ENCODE data around the gene PPP2R5D.

Gene PPP2R5D

DNA sequence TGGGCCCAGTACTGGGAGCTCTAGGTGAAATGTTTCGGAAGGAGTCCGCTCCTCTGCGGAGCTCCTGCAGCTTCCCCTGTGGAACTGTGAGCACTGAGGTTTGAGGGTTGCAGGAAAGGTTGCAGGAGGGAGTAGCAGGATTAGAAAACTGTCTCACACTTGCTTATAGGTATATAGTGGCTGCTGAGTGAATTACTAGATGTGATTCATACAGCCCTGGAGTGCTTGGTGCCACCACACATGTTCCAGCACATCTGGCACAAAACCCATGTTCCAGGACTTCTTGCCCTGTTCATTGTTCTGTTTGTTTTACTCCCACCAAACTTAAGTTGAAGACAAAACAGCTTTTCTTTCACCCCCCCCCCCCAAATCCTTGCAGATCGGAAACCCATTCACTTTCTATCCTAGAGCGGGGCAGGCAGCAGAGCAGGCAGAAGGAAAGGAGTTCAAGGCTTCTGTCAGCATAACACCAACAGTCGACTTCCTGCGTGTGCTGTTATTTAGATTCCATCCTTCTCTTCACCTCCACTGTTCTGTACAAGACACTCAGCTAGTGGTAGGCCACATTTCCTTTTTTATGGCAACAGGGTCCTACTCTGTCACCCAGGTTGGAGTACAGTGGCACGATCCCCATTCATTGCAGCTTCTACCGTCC is 4.7 kb upstream of the PPP2R5D start:
- TF ChIP-seq ZNF274 (IDR thresholded peaks at IDR 0.05; ENCODE audit: low read depth, low read length), result no peak
- TF ChIP-seq SUZ12 (IDR thresholded peaks at IDR 0.05; ENCODE audit: extremely low read depth, insufficient read depth, insufficient read length), result no peak
- no peak for TF ChIP-seq YY1 (IDR thresholded peaks at IDR 0.05; ENCODE audit: insufficient read depth, insufficient read length)
- no peak for DNase-seq (ENCODE audit: low read depth, low spot score)

GRCh38 chr6:42981836-42982235 is 2.5 kb upstream of the PPP2R5D start:
- DNase-seq (ENCODE audit: low read depth, low spot score), result no peak
- Histone ChIP-seq H3K9ac (ENCODE audit: insufficient read length, low read depth) (no peak overlapping the region), H3K4me3 (ENCODE audit: insufficient read length, low read depth) (no peak overlapping the region), H3K36me3 (ENCODE audit: insufficient read depth, insufficient read length, low read length) (no peaks in the 10 kb centered on the region), H3K27me3 (ENCODE audit: insufficient read depth, insufficient read length) (no peaks in the 10 kb centered on the region), H3K4me1 (ENCODE audit: insufficient read depth, insufficient read length) (peaks cover 5% of the 10 kb centered on the region), H3K9me3 (ENCODE audit: insufficient read depth, low read length) (no peaks in the 10 kb centered on the region)
- TF ChIP-seq YY1 (IDR thresholded peaks at IDR 0.05; ENCODE audit: insufficient read depth, insufficient read length), result no peak
- TF ChIP-seq SUZ12 (IDR thresholded peaks at IDR 0.05; ENCODE audit: extremely low read depth, insufficient read depth, insufficient read length), result no peak
- no peak for TF ChIP-seq ZNF274 (IDR thresholded peaks at IDR 0.05; ENCODE audit: low read depth, low read length)

More for the DNA sequence above, 4.7 kb upstream of the PPP2R5D start:
- peak overlapping the region; percentile 67 for H3K4me3 ChIP-seq (ENCODE audit: insufficient read length, low read depth)
- no peaks in the 10 kb centered on the region for H3K9me3 ChIP-seq (ENCODE audit: insufficient read depth, low read length)
- no peaks in the 10 kb centered on the region for H3K27me3 ChIP-seq (ENCODE audit: insufficient read depth, insufficient read length)
- H3K9ac ChIP-seq (ENCODE audit: insufficient read length, low read depth), result peak overlapping the region; percentile 91
- peaks cover 6% of the 10 kb centered on the region for H3K36me3 ChIP-seq (ENCODE audit: insufficient read depth, insufficient read length, low read length)
- H3K4me1 ChIP-seq (ENCODE audit: insufficient read depth, insufficient read length), result peaks cover 2% of the 10 kb centered on the region

DNA sequence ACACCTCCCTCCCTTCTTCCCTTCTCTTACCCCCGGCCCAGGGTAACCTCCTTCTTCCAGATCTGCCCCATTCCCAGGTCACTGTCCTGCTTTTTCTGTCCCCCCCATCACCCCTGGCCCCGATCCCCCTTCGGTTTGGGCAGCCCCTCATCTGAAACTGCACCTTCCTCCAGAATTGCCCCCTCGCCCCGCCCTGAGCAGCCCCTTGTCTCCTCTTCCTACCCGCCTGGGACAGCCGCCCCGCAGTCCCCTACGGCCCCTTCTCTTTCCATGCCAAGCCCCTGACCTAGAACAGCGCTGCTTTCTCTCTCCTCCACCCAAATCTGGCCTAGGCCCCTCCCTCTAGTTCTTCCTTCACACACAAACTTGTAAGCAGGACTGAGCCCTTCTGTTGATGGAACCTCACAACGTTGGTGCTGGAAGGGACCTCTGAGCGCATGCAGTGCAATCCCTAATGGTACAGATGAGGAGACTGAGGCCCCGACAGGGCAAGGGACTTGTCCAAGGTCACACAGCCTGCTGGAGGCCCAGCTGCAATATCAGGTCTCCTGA is 630 bp downstream of the PPP2R5D start:
- Histone ChIP-seq H3K36me3 (ENCODE audit: insufficient read depth, insufficient read length, low read length) (peaks cover 20% of the 10 kb centered on the region), H3K27me3 (ENCODE audit: insufficient read depth, insufficient read length) (no peaks in the 10 kb centered on the region), H3K4me1 (ENCODE audit: insufficient read depth, insufficient read length) (peaks cover 5% of the 10 kb centered on the region), H3K9ac (ENCODE audit: insufficient read length, low read depth) (peak overlapping the region; percentile 74), H3K9me3 (ENCODE audit: insufficient read depth, low read length) (no peaks in the 10 kb centered on the region), H3K4me3 (ENCODE audit: insufficient read length, low read depth) (peak overlapping the region; percentile 78)
- TF ChIP-seq SUZ12 (IDR thresholded peaks at IDR 0.05; ENCODE audit: extremely low read depth, insufficient read depth, insufficient read length) (no peak), YY1 (IDR thresholded peaks at IDR 0.05; ENCODE audit: insufficient read depth, insufficient read length) (no peak), ZNF274 (IDR thresholded peaks at IDR 0.05; ENCODE audit: low read depth, low read length) (no peak)
- DNase-seq (ENCODE audit: low read depth, low spot score), result no peak

DNA sequence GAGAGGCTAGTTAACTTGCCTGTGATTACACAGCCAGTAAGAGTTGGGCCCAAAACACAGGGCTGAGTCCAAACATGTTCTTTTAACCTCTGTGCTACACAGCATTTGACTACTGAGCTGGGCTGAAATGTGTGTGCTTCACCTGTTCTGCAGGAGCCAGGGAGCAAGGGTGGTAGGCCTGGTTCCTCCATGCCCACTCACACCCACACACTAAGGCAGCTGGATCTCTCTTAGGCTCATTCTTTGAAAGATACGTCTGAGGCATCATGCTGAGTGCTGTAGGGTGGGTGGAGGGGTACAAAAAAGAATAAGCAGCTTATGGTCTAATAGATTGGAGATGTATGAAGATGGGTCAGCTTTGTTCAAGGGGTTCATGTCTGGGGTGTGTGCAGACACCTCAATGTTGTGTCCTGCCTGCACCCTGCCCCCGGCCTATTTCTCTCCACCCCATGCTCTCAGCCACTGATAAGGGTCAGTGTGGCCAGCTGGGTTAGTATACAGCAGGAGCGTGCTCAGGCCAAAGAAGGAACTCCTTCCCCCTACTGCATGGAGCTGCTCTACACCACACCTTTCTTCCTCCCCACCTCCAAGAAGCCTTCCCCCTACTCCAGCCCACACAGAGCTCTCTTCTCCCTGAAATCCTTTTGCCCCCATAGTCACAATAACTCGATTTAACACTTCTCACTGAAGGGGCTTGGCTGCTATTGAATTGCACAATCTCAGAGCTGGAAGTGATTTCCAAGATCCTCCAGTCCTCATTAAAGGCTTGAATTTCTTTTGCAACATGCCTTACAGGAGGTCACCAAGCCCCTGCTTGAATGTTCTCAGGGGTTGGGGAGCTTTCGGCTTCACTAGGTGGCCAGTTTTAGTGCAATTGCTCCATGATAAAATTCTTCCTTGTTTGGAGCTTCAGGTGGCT is 3.4 kb downstream of the PPP2R5D start:
- DNase-seq (ENCODE audit: low read depth, low spot score), result no peak
- no peaks in the 10 kb centered on the region for H3K9me3 ChIP-seq (ENCODE audit: insufficient read depth, low read length)
- H3K4me3 ChIP-seq (ENCODE audit: insufficient read length, low read depth), result no peak overlapping the region
- H3K4me1 ChIP-seq (ENCODE audit: insufficient read depth, insufficient read length), result peaks cover 5% of the 10 kb centered on the region
- H3K36me3 ChIP-seq (ENCODE audit: insufficient read depth, insufficient read length, low read length), result peaks cover 33% of the 10 kb centered on the region
- no peak overlapping the region for H3K9ac ChIP-seq (ENCODE audit: insufficient read length, low read depth)
- TF ChIP-seq ZNF274 (IDR thresholded peaks at IDR 0.05; ENCODE audit: low read depth, low read length), result no peak
- no peak for TF ChIP-seq SUZ12 (IDR thresholded peaks at IDR 0.05; ENCODE audit: extremely low read depth, insufficient read depth, insufficient read length)
- TF ChIP-seq YY1 (IDR thresholded peaks at IDR 0.05; ENCODE audit: insufficient read depth, insufficient read length), result no peak
- no peaks in the 10 kb centered on the region for H3K27me3 ChIP-seq (ENCODE audit: insufficient read depth, insufficient read length)

GRCh38 chr6:42988486-42989020 is 4.2 kb downstream of the PPP2R5D start:
- no peaks in the 10 kb centered on the region for H3K9me3 ChIP-seq (ENCODE audit: insufficient read depth, low read length)
- H3K36me3 ChIP-seq (ENCODE audit: insufficient read depth, insufficient read length, low read length), result peaks cover 33% of the 10 kb centered on the region
- no peaks in the 10 kb centered on the region for H3K27me3 ChIP-seq (ENCODE audit: insufficient read depth, insufficient read length)
- no peak overlapping the region for H3K9ac ChIP-seq (ENCODE audit: insufficient read length, low read depth)
- TF ChIP-seq YY1 (IDR thresholded peaks at IDR 0.05; ENCODE audit: insufficient read depth, insufficient read length), result no peak
- TF ChIP-seq ZNF274 (IDR thresholded peaks at IDR 0.05; ENCODE audit: low read depth, low read length), result no peak
- no peak overlapping the region for H3K4me3 ChIP-seq (ENCODE audit: insufficient read length, low read depth)
- DNase-seq (ENCODE audit: low read depth, low spot score), result no peak
- H3K4me1 ChIP-seq (ENCODE audit: insufficient read depth, insufficient read length), result peaks cover 6% of the 10 kb centered on the region

DNA sequence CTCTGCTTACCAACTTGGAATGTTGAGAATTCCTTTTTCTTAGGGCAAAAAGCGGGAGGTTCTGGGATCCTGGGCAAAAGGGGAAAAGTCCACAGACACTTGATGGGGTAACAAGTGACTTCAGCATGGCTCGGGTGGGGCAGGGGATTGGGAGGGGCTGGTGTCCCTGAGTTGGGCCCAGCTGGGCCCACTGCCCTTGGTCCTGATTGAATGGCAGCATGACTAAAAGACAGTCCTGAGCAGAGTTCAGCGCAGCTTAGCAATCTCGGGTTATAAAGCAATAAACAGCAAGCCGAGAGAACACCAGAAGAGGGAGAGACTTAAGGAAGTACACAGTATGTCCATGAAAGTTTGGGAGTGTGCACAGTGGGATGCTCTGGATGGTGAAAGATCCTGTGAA is 5.6 kb downstream of the PPP2R5D start:
- no peak overlapping the region for H3K4me3 ChIP-seq (ENCODE audit: insufficient read length, low read depth)
- H3K4me1 ChIP-seq (ENCODE audit: insufficient read depth, insufficient read length), result peaks cover 5% of the 10 kb centered on the region
- H3K27me3 ChIP-seq (ENCODE audit: insufficient read depth, insufficient read length), result no peaks in the 10 kb centered on the region
- H3K36me3 ChIP-seq (ENCODE audit: insufficient read depth, insufficient read length, low read length), result peaks cover 33% of the 10 kb centered on the region
- TF ChIP-seq ZNF274 (IDR thresholded peaks at IDR 0.05; ENCODE audit: low read depth, low read length) (no peak), SUZ12 (IDR thresholded peaks at IDR 0.05; ENCODE audit: extremely low read depth, insufficient read depth, insufficient read length) (no peak), YY1 (IDR thresholded peaks at IDR 0.05; ENCODE audit: insufficient read depth, insufficient read length) (no peak)
- H3K9me3 ChIP-seq (ENCODE audit: insufficient read depth, low read length), result no peaks in the 10 kb centered on the region
- no peak for DNase-seq (ENCODE audit: low read depth, low spot score)
- H3K9ac ChIP-seq (ENCODE audit: insufficient read length, low read depth), result no peak overlapping the region

- Histone ChIP-seq H3K4me1 (ENCODE audit: insufficient read depth, insufficient read length) (peaks cover 2% of the 10 kb centered on the region), H3K4me3 (ENCODE audit: insufficient read length, low read depth) (no peak overlapping the region), H3K27me3 (ENCODE audit: insufficient read depth, insufficient read length) (no peaks in the 10 kb centered on the region), H3K9me3 (ENCODE audit: insufficient read depth, low read length) (no peaks in the 10 kb centered on the region), H3K36me3 (ENCODE audit: insufficient read depth, insufficient read length, low read length) (peaks cover 25% of the 10 kb centered on the region), H3K9ac (ENCODE audit: insufficient read length, low read depth) (no peak overlapping the region)
- DNase-seq (ENCODE audit: low read depth, low spot score), result no peak
- no peak for TF ChIP-seq ZNF274 (IDR thresholded peaks at IDR 0.05; ENCODE audit: low read depth, low read length)
- TF ChIP-seq YY1 (IDR thresholded peaks at IDR 0.05; ENCODE audit: insufficient read depth, insufficient read length), result no peak
- TF ChIP-seq SUZ12 (IDR thresholded peaks at IDR 0.05; ENCODE audit: extremely low read depth, insufficient read depth, insufficient read length), result no peak
These were observed 9.1 kb downstream of the PPP2R5D start for GRCh38 chr6:42993445-42993844.

Measured in NT2/D1 (cell line).